ENCODE data around the gene MAGEA4. TPM values are rescaled to one million over a fixed set of nuclear protein-coding genes. Genes with fewer than 3 reads are reported as not detected.

Gene MAGEA4
- total and polyA plus RNA-seq, 2 of the 8 experiments (the other 6 are each of a cell fraction or from before 2014, with no cell fraction given) = 0.45 to 0.67 TPM

DNA sequence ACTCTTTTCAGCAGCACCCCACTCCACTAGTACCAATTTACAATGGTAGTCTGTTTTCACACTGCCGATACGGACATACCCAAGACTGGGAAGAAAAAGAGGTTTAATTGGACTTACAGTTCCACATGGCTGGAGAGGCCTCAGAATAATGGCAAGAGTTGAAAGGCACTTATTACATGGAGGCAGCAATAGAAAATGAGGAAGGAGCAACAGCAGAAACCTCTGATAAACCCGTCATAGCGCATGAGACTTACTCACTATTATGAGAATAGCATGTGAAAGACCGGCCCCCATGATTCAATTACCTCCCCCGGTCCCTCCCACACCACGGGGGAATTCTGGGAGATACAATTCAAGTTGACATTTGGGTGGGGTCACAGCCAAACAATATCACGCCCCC, 34.1 kb upstream of the MAGEA4 start:
- no peak overlapping the region for H3K9ac ChIP-seq (replicated peaks in 1 of 4; ENCODE audit: extremely low read depth in 1 of 4, low read depth in 3 of 4, low read length in 3 of 4)
- TF ChIP-seq NANOG (IDR thresholded peaks at IDR 0.05; ENCODE audit: insufficient read depth, low read depth, low read length, poor library complexity, severe bottlenecking) (no peak), YY1 (IDR thresholded peaks at IDR 0.05; ENCODE audit: low read depth, low read length) (no peak), BACH1 (IDR thresholded peaks at IDR 0.05; ENCODE audit: low read length) (no peak), FOSL1 (IDR thresholded peaks at IDR 0.05; ENCODE audit: insufficient read depth, low read depth, low read length) (no peak)
- TF ChIP-seq, protein P1, sequence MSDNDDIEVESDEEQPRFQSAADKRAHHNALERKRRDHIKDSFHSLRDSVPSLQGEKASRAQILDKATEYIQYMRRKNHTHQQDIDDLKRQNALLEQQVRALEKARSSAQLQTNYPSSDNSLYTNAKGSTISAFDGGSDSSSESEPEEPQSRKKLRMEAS (IDR thresholded peaks at IDR 0.05) = no peak
- no peak overlapping the region for H4K5ac ChIP-seq (ENCODE audit: insufficient read length, low read depth, low read length)
- no peak overlapping the region for H3K18ac ChIP-seq (ENCODE audit: extremely low read depth, low read length)
- no peaks in the 10 kb centered on the region for H3K23me2 ChIP-seq (ENCODE audit: low read depth, low read length)
- 90% methylated on average over 7 of the region's 8 CpGs; no CpG with 5 or more reads in 1 of the 2 experiments for WGBS, 2 experiments (ENCODE audit: extremely low coverage in 1 of 2, insufficient coverage in 1 of 2, insufficient read length in 1 of 2, insufficient replicate concordance in 2 of 2, low coverage in 1 of 2, low lambda C conversion rate in 2 of 2, missing lambda C conversion rate in 1 of 2)
- H3K4me3 ChIP-seq (ENCODE audit: extremely low read depth in 1 of 4, insufficient read depth in 2 of 4, low read depth in 3 of 4, low read length in 4 of 4) = no peak overlapping the region
- H3K36me3 ChIP-seq (ENCODE audit: control insufficient read depth in 2 of 4, insufficient read depth in 4 of 4, low read length in 3 of 4) = no peaks in the 10 kb centered on the region
- no peak overlapping the region for H3K4ac ChIP-seq (replicated peaks; ENCODE audit: insufficient read length, low read depth, low read length)
- no peaks in the 10 kb centered on the region for H4K20me1 ChIP-seq (replicated peaks in 1 of 2; ENCODE audit: control insufficient read depth in 1 of 2, insufficient read depth in 2 of 2, low read length in 2 of 2)
- DNase-seq (ENCODE audit: low read depth in 1 of 2, low spot score in 2 of 2) (no peak), FAIRE-seq (no peak)
- H3K4me1 ChIP-seq (replicated peaks in 1 of 4; ENCODE audit: control insufficient read depth in 3 of 4, insufficient read depth in 4 of 4, low read length in 3 of 4) = no peaks in the 10 kb centered on the region
- H3K14ac ChIP-seq (ENCODE audit: insufficient read length) = no peak overlapping the region
- no peak overlapping the region for H3K56ac ChIP-seq (replicated peaks; ENCODE audit: insufficient read length, low read depth, low read length)
- no peak overlapping the region for H4K91ac ChIP-seq (replicated peaks; ENCODE audit: insufficient read length, low read length)
- no peak overlapping the region for H3K27ac ChIP-seq (ENCODE audit: low read depth, low read length)
- no peak overlapping the region for H2AK5ac ChIP-seq (ENCODE audit: low read depth, low read length)
- no peaks in the 10 kb centered on the region for H3K27me3 ChIP-seq (replicated peaks in 1 of 4; ENCODE audit: control insufficient read depth in 3 of 4, extremely low read depth in 1 of 4, insufficient read depth in 3 of 4, low read length in 3 of 4)
- no peak overlapping the region for H2BK15ac ChIP-seq (ENCODE audit: low read length)
- H3K9me3 ChIP-seq (ENCODE audit: insufficient read depth in 2 of 2, low read depth in 1 of 2, low read length in 1 of 2) = no peaks in the 10 kb centered on the region
- H4K8ac ChIP-seq (ENCODE audit: extremely low read depth, insufficient read depth, low read length) = no peak overlapping the region
- H2BK12ac ChIP-seq (ENCODE audit: low read depth, low read length) = no peak overlapping the region
- POLR2A ChIA-PET (ENCODE audit: partially characterized antibody) = no interaction called here
- no peak overlapping the region for H2AFZ ChIP-seq (ENCODE audit: low read length)
- no peak overlapping the region for H2BK20ac ChIP-seq (ENCODE audit: low read length)
- H3K4me2 ChIP-seq (ENCODE audit: insufficient read depth in 1 of 2, low read depth in 2 of 2, low read length in 2 of 2) = no peak overlapping the region
- H2BK5ac ChIP-seq (ENCODE audit: low read depth, low read length) = no peak overlapping the region
- H3K23ac ChIP-seq (ENCODE audit: insufficient read length) = no peak overlapping the region
- H2BK120ac ChIP-seq (replicated peaks; ENCODE audit: low read depth, low read length) = no peak overlapping the region
- no peaks in the 10 kb centered on the region for H3K79me2 ChIP-seq (ENCODE audit: control insufficient read depth in 1 of 2, insufficient read depth in 2 of 2, low read length in 2 of 2)
- CTCF ChIA-PET (ENCODE audit: partially characterized antibody) = no interaction called here
- H3K79me1 ChIP-seq (ENCODE audit: low read depth, low read length) = no peaks in the 10 kb centered on the region
